ENCODE results near the gene SETD7.

DNA sequence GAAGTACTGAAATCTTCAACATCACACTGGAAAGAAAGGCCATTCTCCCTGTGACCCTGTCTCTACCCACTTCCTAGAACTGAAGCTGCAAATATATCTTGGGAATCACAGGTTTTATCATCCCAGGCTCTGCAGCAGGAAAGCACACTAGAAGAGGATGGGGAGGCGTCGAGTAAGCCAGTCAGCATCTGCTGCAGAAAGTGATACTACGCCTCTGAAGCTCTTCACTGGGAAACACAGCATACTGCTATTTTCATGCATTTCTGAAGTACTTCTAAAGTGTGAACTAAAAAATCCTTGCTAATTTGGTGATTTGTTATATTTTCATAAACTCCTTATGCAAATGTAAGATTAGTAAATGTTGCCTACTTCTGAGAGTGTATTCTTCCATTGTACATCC, 73.0 kb downstream of the SETD7 start:
- TF ChIP-seq CEBPB (IDR thresholded peaks at IDR 0.05; ENCODE audit: low read depth, low read length) (no peak), MAZ (IDR thresholded peaks at IDR 0.05; ENCODE audit: borderline replicate concordance, low read depth, low read length) (no peak), RFX5 (IDR thresholded peaks at IDR 0.05; ENCODE audit: low read depth, low read length) (no peak), POLR2A (IDR thresholded peaks at IDR 0.05; ENCODE audit: low read depth, low read length) (no peak), BHLHE40 (IDR thresholded peaks at IDR 0.05; ENCODE audit: low read depth, low read length) (no peak)
- TF ChIP-seq, protein P1, sequence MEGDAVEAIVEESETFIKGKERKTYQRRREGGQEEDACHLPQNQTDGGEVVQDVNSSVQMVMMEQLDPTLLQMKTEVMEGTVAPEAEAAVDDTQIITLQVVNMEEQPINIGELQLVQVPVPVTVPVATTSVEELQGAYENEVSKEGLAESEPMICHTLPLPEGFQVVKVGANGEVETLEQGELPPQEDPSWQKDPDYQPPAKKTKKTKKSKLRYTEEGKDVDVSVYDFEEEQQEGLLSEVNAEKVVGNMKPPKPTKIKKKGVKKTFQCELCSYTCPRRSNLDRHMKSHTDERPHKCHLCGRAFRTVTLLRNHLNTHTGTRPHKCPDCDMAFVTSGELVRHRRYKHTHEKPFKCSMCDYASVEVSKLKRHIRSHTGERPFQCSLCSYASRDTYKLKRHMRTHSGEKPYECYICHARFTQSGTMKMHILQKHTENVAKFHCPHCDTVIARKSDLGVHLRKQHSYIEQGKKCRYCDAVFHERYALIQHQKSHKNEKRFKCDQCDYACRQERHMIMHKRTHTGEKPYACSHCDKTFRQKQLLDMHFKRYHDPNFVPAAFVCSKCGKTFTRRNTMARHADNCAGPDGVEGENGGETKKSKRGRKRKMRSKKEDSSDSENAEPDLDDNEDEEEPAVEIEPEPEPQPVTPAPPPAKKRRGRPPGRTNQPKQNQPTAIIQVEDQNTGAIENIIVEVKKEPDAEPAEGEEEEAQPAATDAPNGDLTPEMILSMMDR (conservative IDR thresholded peaks at IDR 0.05; ENCODE audit: low read depth, low read length), result no peak
- TF ChIP-seq, protein P2, sequence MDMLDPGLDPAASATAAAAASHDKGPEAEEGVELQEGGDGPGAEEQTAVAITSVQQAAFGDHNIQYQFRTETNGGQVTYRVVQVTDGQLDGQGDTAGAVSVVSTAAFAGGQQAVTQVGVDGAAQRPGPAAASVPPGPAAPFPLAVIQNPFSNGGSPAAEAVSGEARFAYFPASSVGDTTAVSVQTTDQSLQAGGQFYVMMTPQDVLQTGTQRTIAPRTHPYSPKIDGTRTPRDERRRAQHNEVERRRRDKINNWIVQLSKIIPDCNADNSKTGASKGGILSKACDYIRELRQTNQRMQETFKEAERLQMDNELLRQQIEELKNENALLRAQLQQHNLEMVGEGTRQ (IDR thresholded peaks at IDR 0.05; ENCODE audit: low read depth, low read length), result no peak
